Esophagus muscularis mucosa (tissue), 3 donors: ENCODE results near the gene GJD2.

Experiments used
- CTCF ChIP-seq, 3 experiments: fragments of 200-600 bp in 2 of 3; fragments of 450-650 bp in 1 of 3; sonication (generic) in 2 of 3; IDR thresholded peaks; one replicate each; pipeline ENCODE4 v1.5.1; 2017 to 2019; ENCODE audit warnings: antibody characterized with exemption in 3 of 3, mild to moderate bottlenecking in 2 of 3, moderate library complexity in 1 of 3
- POLR2A ChIP-seq: fragments of 450-650 bp; IDR thresholded peaks from one replicate; pipeline ENCODE4 v1.6.1; 2017; ENCODE audit warnings: antibody characterized with exemption, moderate library complexity, mild to moderate bottlenecking, low read depth
- POLR2AphosphoS5 ChIP-seq, 2 donors: sonication (generic); formaldehyde crosslinking; IDR thresholded peaks; one replicate each; pipeline ENCODE4 v1.6.1; 2017; ENCODE audit warnings: antibody characterized with exemption in 2 of 2

GRCh38 chr15:34709866-34710265, 44.9 kb downstream of the GJD2 start:
- TF ChIP-seq POLR2A: no peak
- TF ChIP-seq POLR2AphosphoS5 (IDR thresholded peaks at IDR 0.05): no peak
- no peak for TF ChIP-seq CTCF (IDR thresholded peaks at IDR 0.05)
